NCI-H446 treated with DMSO at 0.1 percent for 48 hours (cell line): ENCODE measurements around the gene SEPTIN1.

Experiments
- DNase-seq: peaks from one replicate; lab custom pipeline; 2025; lab: John Stamatoyannopoulos, UW

The SEPTIN1 gene

GRCh38 chr16:30377050-30377811, 5.1 kb downstream of the SEPTIN1 start:
- DNase-seq, result no peak

- DNase-seq, result no peak
Measured at GRCh38 chr16:30376461-30376902, 5.9 kb downstream of the SEPTIN1 start.

GRCh38 chr16:30375864-30376263, 6.5 kb downstream of the SEPTIN1 start:
- DNase-seq, result no peak

GRCh38 chr16:30374538-30374937, 7.8 kb downstream of the SEPTIN1 start, which contains the start of gene MYL11:
TSS of gene MYL11 (plus strand) at chr16:30374802. CDS start at chr16:30374858, 56 bp downstream.
- DNase-seq, result no peak

GRCh38 chr16:30372725-30373124, 9.6 kb downstream of the SEPTIN1 start:
- no peak for DNase-seq

GRCh38 chr16:30372038-30372712, 10.2 kb downstream of the SEPTIN1 start:
- DNase-seq, result no peak

- no peak for DNase-seq
Measured at GRCh38 chr16:30371248-30371816, 11.0 kb downstream of the SEPTIN1 start.

GRCh38 chr16:30370456-30371247, 11.7 kb downstream of the SEPTIN1 start, which contains the start of gene TBC1D10B:
TSS of gene TBC1D10B (minus strand) at chr16:30370494. CDS start at chr16:30370183, 311 bp downstream.
- peak; percentile 100 for DNase-seq

- DNase-seq, result no peak
Measured at GRCh38 chr16:30369938-30370455, 12.4 kb downstream of the SEPTIN1 start.

GRCh38 chr16:30369091-30369937, 13.0 kb downstream of the SEPTIN1 start:
- no peak for DNase-seq

- no peak for DNase-seq
Measured at GRCh38 chr16:30368792-30369090, 13.6 kb downstream of the SEPTIN1 start.

- DNase-seq, result no peak
Measured at GRCh38 chr16:30368122-30368791, 14.1 kb downstream of the SEPTIN1 start.

- DNase-seq, result no peak
Measured at GRCh38 chr16:30367349-30368009, 14.9 kb downstream of the SEPTIN1 start.

GRCh38 chr16:30366511-30366910, 15.8 kb downstream of the SEPTIN1 start:
- no peak for DNase-seq

- no peak for DNase-seq
Measured at GRCh38 chr16:30365200-30365599, 17.2 kb downstream of the SEPTIN1 start.

- no peak for DNase-seq
Measured at GRCh38 chr16:30361180-30361579, 21.2 kb downstream of the SEPTIN1 start.

GRCh38 chr16:30359871-30360170, 22.5 kb downstream of the SEPTIN1 start:
- DNase-seq, result no peak

- no peak for DNase-seq
Measured at GRCh38 chr16:30358990-30359870, 23.1 kb downstream of the SEPTIN1 start.

GRCh38 chr16:30358577-30358936, 23.8 kb downstream of the SEPTIN1 start:
- DNase-seq, result no peak
